Hepatocyte (in vitro differentiated cells): Measurements from ENCODE around the gene GPX4. TPM values are rescaled to one million over a fixed set of nuclear protein-coding genes. Genes with fewer than 3 reads are reported as not detected.

Source experiments
- DNase-seq: peaks from one replicate; pipeline ENCODE4 v3.0.0-alpha.2; 2016; ENCODE audit warnings: low spot score
- H2AFZ ChIP-seq: fragments of 200-600 bp; sonication (generic); 2 replicates; pipeline ENCODE4 v1.6.0; 2016; ENCODE audit warnings: antibody characterized with exemption, mild to moderate bottlenecking
- H3K27ac ChIP-seq: fragments of 200-600 bp; sonication (generic); 2 replicates; pipeline ENCODE4 v1.5.1; 2016; ENCODE audit warnings: mild to moderate bottlenecking
- H3K27me3 ChIP-seq: fragments of 200-600 bp; sonication (generic); 2 replicates; pipeline ENCODE4 v1.6.1; 2016
- H3K36me3 ChIP-seq: fragments of 200-600 bp; sonication (generic); replicated peaks from 2 replicates; pipeline ENCODE4 v1.5.1; 2016; ENCODE audit warnings: low read depth; ENCODE audit not compliant: insufficient read depth
- H3K4me1 ChIP-seq: fragments of 200-600 bp; sonication (generic); 2 replicates; pipeline ENCODE4 v1.5.1; 2016; ENCODE audit warnings: mild to moderate bottlenecking, moderate library complexity; ENCODE audit not compliant: insufficient read depth
- H3K4me2 ChIP-seq: fragments of 200-600 bp; sonication (generic); 2 replicates; pipeline ENCODE4 v1.6.0; 2016
- H3K4me3 ChIP-seq: fragments of 200-600 bp; sonication (generic); 2 replicates; pipeline ENCODE4 v1.5.1; 2016; ENCODE audit warnings: mild to moderate bottlenecking
- H3K79me2 ChIP-seq: fragments of 200-600 bp; sonication (generic); 2 replicates; pipeline ENCODE4 v1.6.0; 2017; ENCODE audit warnings: mild to moderate bottlenecking
- H3K9me2 ChIP-seq: fragments of 200-600 bp; sonication (generic); replicated peaks from 2 replicates; pipeline ENCODE4 v1.6.0; 2017; ENCODE audit warnings: mild to moderate bottlenecking; ENCODE audit not compliant: insufficient read depth
- H3K9me3 ChIP-seq: fragments of 200-600 bp; sonication (generic); 2 replicates; pipeline ENCODE4 v1.5.1; 2016; ENCODE audit warnings: low read depth, mild to moderate bottlenecking
- H4K20me1 ChIP-seq: fragments of 200-600 bp; sonication (generic); 2 replicates; pipeline ENCODE4 v1.6.0; 2016; ENCODE audit warnings: mild to moderate bottlenecking; ENCODE audit not compliant: insufficient read depth, poor library complexity, severe bottlenecking
- CTCF ChIP-seq: fragments of 200-600 bp; sonication (generic); IDR thresholded peaks from 2 replicates; pipeline ENCODE4 v1.5.1; 2016; ENCODE audit warnings: antibody characterized with exemption, mild to moderate bottlenecking; ENCODE audit not compliant: poor library complexity
- EZH2 ChIP-seq: fragments of 200-600 bp; sonication (generic); IDR thresholded peaks from 2 replicates; pipeline ENCODE4 v1.6.1; 2016; ENCODE audit warnings: antibody characterized with exemption, mild to moderate bottlenecking, borderline replicate concordance
- EZH2phosphoT487 ChIP-seq: fragments of 200-600 bp; sonication (generic); IDR thresholded peaks from one replicate; pipeline ENCODE4 v1.6.1; 2018; ENCODE audit warnings: antibody characterized with exemption, mild to moderate bottlenecking, low read depth, moderate library complexity; ENCODE audit not compliant: unreplicated experiment, severe bottlenecking
- WGBS: methylation state at CpG from one replicate; pipeline ENCODE4 v1.1.6; 2016; ENCODE audit warnings: low lambda C conversion rate; ENCODE audit errors: missing lambda C conversion rate; 5-methylcytosine and 5-hydroxymethylcytosine counted together
- polyA plus RNA-seq: library from polyadenylated mRNA; unstranded; fragments of >200 nt; fragmentation: Nextera tagmentation; extraction: Ambion mirVana; gene quantifications from 2 replicates; pipeline ENCODE4 v1.2.1, GENCODE V29; 2016
- total RNA-seq: library from RNA; depleted of rRNA; stranded (reverse); fragments of >200 nt; gene quantifications from 2 replicates; pipeline ENCODE4 v1.2.3, GENCODE V29; 2014

Gene GPX4
- total and polyA plus RNA-seq, 2 experiments from 2014 or later, result 539 to 735 TPM

GRCh38 chr19:1063030-1063908 is 40.5 kb upstream of the GPX4 start:
- no peaks in the 10 kb centered on the region for H3K9me3 ChIP-seq
- no peak overlapping the region for H3K27ac ChIP-seq
- no peak overlapping the region for H3K4me2 ChIP-seq
- TF ChIP-seq EZH2 (no peak), EZH2phosphoT487 (no peak), CTCF (no peak)
- 99% methylated on average over 19 of the region's 37 CpGs for WGBS
- H4K20me1 ChIP-seq, result no peaks in the 10 kb centered on the region
- H3K36me3 ChIP-seq, result no peaks in the 10 kb centered on the region
- H3K4me3 ChIP-seq, result no peak overlapping the region
- no peaks in the 10 kb centered on the region for H3K79me2 ChIP-seq
- DNase-seq, result no peak
- peaks cover 28% of the 10 kb centered on the region for H3K4me1 ChIP-seq
- peaks cover 13% of the 10 kb centered on the region for H3K27me3 ChIP-seq
- no peaks in the 10 kb centered on the region for H3K9me2 ChIP-seq
- H2AFZ ChIP-seq, result no peak overlapping the region

GRCh38 chr19:1063909-1064660 is 39.7 kb upstream of the GPX4 start:
- no peak overlapping the region for H3K27ac ChIP-seq
- TF ChIP-seq EZH2 (no peak), CTCF (no peak), EZH2phosphoT487 (no peak)
- H2AFZ ChIP-seq, result no peak overlapping the region
- H3K9me3 ChIP-seq, result no peaks in the 10 kb centered on the region
- peaks cover 19% of the 10 kb centered on the region for H3K27me3 ChIP-seq
- H3K4me2 ChIP-seq, result no peak overlapping the region
- H3K36me3 ChIP-seq, result no peaks in the 10 kb centered on the region
- H3K4me1 ChIP-seq, result peaks cover 28% of the 10 kb centered on the region
- no peaks in the 10 kb centered on the region for H3K9me2 ChIP-seq
- DNase-seq, result no peak
- no peaks in the 10 kb centered on the region for H3K79me2 ChIP-seq
- H3K4me3 ChIP-seq, result no peak overlapping the region
- WGBS, result 96% methylated on average over 28 of the region's 37 CpGs
- no peaks in the 10 kb centered on the region for H4K20me1 ChIP-seq

GRCh38 chr19:1064661-1065605 is 38.9 kb upstream of the GPX4 start:
- H3K27me3 ChIP-seq, result peaks cover 28% of the 10 kb centered on the region
- DNase-seq, result peak; percentile 84
- H3K4me3 ChIP-seq, result no peak overlapping the region
- H3K79me2 ChIP-seq, result no peaks in the 10 kb centered on the region
- no peaks in the 10 kb centered on the region for H3K9me2 ChIP-seq
- WGBS, result 19% methylated on average over 48 of the region's 60 CpGs
- TF ChIP-seq EZH2 (no peak), EZH2phosphoT487 (no peak), CTCF (peak; percentile 62)
- no peaks in the 10 kb centered on the region for H4K20me1 ChIP-seq
- H3K36me3 ChIP-seq, result no peaks in the 10 kb centered on the region
- H3K9me3 ChIP-seq, result no peaks in the 10 kb centered on the region
- peak overlapping the region; percentile 66 for H3K4me2 ChIP-seq
- peaks cover 28% of the 10 kb centered on the region for H3K4me1 ChIP-seq
- H2AFZ ChIP-seq, result no peak overlapping the region
- peak overlapping the region; percentile 81 for H3K27ac ChIP-seq
